NCI-H128 (cell line): Measurements from ENCODE around the gene SDK1.
A peak's percentile ranks its signal among the peaks of the same experiment; 100 is the strongest.

Experiments used
- DNase-seq: peaks from one replicate; lab custom pipeline; 2025; ENCODE audit not compliant: unreplicated experiment; lab: John Stamatoyannopoulos, UW

Gene SDK1

DNA sequence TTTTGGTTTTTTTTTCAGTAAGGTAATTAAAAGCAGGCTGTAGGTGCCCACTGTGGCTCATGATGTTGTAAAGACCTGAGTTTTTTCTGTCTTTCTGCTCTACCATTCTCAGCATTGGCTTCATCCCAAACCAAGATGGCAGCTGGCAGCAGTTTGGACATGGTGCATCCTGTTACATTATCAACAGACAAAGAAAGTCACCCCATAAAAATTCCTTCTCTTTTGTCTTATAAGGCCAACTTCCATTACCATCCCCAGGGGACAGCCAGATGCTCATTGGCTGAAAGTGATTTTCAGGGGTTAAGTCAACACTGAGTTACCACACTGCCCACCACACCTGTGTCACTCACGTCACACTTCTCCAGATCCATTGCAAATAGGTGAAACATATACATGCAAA lies 558.4 kb downstream of the SDK1 start:
- no peak for DNase-seq

DNA sequence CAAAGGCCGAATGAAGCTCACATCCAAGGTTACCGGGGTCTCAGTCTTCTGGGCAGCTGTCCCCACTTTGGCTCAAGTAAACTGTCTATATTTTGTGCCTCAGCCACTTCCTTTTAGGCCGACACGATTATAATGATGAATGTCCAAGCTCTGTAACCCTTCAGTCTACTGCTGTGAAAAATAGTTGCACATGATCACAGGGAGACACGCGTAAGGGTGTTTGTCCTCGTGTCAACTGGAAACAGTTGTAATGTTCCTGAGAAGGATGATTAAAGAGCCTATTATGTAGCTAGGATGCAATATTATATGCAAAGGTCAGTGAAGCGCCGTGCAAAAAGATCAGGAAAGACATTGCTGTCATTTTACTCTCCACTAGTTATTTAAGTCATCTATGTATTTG lies 559.9 kb downstream of the SDK1 start:
- DNase-seq = no peak

DNA sequence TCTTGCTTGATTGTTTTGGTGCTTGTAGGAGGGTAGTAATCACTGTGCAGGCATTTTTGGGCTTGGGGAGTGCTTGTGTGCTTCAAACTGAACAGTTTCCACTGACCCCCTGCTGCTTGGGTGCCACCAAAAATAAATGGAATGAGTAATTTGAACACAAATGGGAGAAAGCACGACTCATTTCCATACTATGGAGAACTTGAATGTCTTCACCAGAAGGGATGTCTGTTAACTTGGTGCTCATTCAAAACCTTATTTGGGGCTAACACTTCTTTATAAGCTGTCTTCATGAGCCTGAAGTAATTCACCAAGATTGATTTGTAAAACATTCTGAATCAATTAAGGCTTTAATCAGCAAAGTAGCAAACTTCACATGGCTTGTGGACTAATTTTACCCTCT lies 560.3 kb downstream of the SDK1 start:
- no peak for DNase-seq

DNA sequence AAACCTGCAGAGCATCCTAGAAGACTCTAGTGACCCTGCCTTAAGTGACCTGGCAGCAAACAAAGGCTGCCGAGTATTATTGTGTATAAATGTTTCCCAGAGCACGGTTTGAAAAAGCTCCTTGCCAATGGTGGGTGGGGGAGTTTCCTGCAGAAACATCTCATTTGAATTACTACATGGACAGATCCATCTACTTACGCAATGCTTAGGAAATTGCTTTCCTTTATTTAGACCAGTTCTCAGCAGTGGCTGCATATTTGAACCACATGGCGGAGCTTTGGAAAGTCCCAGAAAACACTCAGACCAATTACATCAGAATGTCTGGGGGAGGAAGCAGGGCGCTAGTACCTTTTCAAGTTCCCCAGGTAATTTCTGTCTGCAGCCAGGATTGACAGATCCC lies 560.9 kb downstream of the SDK1 start:
- no peak for DNase-seq

DNA sequence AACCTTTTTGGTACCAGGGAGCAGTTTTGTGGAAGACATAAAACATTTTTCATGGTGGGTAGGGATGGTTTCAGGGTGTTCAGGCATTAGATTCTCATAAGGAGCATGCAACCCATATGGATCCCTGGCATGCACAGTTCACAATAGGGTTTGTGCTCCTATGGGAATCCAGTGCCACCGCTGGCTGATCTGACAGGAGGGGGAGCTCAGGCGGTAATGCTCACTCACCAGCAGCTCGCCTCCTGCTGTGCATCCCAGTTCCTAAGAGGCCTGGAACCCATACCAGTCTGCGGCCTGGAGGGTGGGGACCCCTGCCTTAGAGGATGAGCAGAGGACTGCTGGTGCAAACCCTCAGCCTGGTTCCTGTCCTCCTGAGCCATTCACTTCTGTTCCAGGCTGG lies 561.7 kb downstream of the SDK1 start:
- no peak for DNase-seq

DNA sequence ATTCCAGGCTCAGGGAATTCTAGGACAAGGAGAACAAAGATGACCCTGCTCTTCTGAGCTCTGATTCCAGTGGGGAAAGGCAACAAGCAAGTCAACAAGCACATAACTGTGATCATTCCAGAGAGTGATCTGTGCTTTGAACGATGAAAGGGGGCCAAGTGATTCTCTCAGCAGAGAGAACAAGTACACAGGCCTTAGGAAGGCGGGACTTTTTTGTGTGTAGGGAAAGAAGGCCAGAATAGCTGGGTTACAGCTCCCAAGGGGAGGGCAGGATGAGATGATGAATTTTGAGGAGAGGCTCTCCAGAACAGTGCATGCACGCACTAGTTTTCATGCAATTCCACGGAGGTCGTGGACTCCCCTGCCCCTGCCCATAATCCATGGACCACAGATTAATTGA lies 565.2 kb downstream of the SDK1 start:
- no peak for DNase-seq

DNA sequence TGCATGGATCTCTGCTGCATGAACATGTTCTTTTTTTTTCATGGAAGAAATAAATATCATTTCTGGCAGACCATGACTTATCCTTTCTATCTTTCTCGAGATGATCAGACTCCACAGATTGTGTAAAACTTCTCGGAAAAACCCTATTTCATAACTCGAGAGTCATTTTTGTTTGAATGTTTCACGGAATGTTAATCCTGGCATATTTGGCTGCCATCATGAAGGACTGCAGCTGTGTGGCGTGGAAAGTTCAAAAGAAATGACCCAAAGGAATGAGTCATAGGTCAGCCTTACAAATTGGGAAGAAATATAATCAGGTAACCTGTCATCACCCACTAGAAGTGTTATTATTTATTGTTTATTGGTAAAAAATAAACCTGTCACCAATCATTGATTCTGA lies 566.8 kb downstream of the SDK1 start:
- DNase-seq = no peak

DNA sequence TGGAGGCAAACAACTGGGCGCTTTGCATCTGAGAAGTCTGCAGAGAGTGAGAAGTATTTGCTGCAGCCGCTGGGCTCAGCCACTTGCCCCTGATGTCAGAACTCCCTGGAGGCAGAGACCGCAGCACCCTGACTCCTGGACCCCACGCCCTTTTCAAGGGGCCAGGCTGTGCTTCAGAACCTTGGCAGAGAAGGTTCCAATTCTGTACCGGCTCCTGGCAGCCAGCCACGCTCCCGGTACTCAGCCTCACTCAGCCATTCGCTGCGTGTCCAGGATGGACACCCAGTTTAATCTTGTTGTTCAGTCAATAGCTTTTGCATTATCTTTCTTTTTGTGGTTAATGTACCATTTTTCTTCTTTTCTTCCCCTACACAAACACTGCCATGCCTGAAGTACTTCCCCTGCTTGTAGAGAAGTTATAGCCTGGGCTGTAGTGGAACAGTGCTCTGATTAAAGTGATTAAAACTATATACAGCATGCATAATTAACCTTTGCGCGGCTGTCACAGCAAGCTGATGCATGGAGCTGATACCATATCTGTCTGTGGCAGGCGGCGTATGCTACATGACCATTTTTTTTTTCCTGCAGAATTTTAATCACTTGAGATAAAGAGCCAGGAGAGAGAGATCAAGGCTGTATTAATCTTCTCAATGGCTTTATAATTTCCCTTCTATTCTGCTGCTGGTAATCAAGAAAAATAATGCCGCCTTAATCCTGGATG lies 578.5 kb downstream of the SDK1 start:
- DNase-seq = peak; percentile 23

DNA sequence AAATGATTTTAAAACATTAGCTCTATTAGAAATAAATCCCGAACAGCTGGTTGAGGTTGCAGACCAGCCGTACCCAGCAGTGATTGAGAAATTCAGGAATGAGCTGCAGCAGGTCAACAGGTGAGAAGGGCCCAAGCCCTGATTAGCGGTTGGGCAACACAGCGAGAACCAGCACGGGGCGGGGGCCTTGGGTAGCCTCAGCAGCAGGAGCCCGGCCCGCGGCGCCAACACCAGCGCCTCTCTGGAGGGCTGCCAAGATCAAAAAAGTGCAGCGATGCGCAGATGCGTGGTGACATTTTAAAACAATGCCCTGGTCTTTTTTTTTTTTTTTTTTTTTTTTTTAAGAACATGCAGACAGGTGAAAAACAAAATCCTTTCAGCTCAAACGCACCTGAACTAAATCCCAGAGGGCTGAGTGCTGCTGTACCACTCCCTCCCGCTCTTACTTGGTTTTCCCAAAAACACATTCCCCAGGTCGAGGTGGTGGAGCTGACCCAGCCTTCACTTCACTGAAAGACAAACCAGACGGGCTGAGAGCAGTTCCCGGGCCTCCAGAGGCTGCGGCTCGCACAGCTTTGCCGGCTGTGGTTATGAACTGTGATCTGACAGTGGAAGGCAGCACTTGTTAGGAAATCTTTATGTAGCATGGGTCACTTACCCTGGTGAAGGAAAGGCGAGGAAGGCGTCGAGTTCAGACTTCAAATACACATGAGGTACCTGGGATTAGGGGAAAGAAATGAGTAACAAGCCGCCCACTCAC lies 579.4 kb downstream of the SDK1 start:
- DNase-seq = peak; percentile 55

DNA sequence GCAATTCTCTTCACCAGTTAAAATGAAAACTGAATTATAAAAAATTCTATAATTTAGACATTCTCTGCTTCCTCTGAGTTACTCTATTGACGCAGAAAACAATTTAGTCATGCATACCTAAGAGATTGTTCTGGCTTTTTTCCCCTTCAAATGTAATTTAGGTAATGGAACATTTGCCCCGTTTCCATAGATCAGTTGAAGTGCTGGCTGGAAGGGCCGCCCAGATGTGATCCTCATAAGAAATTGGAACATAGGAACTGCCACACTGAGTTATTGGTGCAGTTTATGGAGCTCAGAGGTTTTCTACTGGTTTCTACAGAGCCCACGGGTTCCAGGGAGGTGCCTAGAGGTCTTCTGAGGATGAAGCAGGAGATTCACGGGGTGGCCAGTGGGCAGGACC lies 581.7 kb downstream of the SDK1 start:
- DNase-seq = no peak

DNA sequence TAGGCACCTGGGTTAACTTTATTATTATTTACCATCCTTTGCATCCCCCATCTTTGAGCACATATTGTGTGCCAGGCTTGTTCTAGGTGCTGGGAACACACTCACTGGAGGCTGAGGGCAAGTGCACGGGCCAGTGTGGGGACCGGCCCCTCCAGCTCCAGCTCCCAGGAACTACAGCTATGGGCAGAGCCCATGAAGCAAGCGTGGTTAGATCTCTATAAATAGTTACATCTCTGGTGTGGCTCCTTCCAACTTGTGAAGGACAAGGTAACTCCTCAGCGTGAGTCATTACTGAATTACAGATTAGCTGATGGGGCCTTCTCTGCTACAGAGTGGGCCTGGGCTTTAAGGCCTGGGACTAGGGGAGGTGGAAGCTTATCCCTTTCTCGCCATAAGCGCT lies 583.5 kb downstream of the SDK1 start:
- DNase-seq = no peak

DNA sequence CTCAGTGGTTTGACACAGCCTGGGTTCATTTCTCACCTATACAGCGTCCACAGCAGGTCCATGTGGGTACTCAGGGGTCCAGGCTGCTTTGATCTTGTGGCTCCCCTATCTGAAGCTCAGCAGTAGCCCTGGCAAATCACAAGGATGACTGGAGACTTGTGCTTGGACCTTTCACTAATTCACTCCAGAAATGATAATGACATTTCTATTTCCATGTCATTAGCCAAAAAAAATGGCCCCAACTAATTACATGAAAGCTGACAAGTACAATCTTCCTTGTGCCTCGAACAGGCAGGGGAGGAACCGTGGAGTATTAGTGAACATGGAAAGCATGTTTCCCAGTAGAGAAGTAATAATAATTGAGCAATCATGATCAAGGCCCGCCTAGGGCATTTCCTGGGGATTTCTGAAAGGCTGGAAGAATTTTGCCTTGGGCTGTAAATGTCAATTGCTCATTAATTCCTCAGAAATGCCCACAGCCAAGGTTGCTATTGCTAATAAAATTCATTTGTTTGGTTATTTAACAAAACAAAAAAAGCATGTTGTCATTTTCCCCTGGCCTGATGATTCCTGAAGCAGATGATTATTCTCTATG lies 586.1 kb downstream of the SDK1 start:
- DNase-seq = no peak

DNA sequence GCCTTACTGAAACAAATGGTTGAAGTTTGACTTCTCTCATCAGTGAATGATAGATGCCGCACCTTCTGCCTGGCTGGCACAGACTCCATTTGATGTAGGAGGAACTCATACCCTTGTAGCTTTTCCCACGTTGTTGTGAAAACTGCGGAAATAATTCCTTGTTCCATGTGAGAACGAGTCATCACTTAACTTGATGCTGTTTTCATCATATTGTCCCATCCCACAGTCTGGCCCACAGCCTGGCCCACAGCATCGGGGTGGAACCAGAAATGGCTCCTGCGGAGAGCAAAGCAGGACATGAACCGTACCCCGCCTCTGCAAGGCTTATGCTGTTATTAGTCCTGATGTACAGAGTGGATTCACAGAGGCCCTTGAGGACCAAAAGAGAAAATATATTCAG lies 587.0 kb downstream of the SDK1 start:
- DNase-seq = no peak

DNA sequence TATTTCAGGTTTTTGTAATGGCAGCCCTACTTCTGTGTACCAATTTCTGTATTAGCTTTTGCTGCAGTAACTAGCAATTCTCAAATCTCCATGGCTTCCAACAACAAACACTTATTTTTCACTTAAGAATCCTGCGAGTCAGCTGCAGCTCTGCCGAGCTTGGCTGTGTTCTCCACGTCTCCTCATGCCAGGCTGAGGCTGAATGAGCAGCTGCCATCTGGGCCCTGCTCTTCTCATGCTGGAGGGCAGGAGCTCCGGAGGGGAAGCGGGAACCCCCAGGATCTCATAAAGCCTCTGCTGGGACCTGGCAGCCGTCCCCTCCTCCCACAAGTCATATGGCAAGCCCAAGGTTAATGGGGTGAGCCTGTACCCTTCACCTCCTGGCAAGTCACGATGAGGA lies 591.1 kb downstream of the SDK1 start:
- DNase-seq = no peak

DNA sequence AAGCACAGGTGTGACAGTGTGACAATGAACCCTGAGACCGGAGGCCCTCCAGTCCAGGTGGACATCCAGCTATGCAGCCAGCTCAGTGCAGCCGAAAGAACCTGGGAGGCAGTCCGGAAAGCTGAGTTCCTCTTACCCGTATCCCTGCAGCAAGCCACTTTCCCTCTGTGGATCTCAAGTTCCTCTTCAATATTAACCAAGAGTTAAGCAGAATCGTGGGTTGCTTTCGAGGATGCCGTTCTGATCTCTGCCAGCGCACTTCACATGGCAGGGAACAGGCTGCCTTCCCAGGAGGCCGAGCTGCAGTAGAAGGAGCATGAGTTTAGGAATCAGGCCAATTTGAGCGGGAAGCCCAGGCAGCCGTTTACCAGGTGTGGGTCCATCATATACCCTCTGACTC lies 591.6 kb downstream of the SDK1 start:
- no peak for DNase-seq

DNA sequence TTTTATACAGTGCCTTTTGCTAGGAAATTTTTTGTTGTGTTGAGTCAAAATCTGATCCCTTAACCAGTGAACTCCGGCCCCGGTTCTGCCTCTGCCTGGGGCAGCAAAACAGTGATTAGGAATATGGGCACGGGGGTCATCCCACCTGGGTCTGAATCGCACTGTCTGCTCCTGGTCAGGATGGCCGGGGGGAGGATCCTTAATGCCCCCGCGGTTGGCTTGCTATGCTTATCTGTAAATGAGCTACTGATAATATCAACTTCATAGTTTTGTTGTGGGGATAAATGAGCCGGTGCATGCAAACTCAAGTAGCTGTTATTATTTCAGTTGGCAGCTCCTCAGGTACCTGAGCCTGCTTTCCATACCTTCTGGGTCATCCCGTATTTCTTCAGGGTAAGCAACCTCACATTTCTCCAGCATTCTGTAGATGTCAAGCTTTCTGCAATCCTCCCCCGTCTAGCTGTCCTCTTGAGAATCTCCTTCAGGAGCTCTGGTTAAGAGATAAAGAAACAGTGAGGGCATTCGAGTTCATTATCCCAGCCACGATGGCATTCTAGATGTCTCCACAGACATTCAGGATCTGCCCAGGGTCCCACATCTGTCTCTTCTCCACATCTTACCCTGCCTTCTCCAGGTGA lies 592.2 kb downstream of the SDK1 start:
- no peak for DNase-seq

DNA sequence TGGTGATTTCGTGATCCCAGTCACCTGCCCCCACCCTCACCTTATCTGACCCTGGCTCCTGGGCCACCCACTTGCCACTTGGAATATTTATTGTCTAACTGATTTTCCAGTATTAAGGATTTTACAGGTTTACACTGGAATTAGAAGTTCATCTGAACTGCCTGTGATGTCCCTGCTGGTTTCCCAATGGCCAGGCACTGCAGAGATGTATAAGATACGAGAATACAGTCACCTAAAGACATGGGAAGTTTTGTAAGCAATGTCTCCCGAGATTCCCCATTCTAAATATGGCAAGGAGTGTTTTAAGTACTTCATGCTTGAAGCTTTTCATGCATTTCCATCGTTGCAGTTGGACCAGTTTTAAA lies 592.7 kb downstream of the SDK1 start:
- no peak for DNase-seq

DNA sequence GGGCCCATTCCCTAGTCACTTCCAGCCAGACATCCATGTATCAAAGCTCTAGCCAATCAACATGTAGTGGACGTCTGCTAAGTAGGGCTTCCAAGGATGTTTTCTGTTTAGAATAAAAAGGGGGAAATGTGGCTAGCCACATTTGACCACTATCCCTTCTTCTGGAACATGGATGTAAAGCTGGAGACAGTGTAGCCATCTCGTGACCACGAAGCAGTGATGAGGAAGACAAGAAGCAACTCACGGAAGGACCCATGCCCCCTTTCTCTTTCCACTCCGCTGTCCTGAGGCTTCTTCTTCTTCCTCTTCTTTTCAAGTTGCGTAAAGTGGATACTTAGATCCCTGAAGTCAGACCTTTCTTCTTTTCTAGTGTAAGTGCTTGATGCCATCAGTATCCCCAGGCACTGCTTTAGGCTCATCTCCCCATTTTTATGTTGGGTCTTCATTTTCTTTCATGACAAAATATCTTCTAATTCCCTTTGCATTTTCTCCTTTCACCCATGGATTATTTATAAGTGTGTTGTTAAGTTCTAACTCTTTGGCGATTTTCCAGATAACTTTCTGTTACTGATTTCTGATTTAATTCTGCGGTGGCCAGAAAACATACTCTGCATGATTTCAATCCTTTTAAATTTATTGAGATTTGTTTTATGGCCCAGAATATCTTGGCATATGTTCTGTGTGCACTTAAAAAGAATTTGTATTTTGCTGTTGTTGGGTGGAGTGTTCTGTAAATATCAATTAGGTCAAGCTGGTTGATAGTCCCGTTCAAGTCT lies 594.5 kb downstream of the SDK1 start:
- no peak for DNase-seq

DNA sequence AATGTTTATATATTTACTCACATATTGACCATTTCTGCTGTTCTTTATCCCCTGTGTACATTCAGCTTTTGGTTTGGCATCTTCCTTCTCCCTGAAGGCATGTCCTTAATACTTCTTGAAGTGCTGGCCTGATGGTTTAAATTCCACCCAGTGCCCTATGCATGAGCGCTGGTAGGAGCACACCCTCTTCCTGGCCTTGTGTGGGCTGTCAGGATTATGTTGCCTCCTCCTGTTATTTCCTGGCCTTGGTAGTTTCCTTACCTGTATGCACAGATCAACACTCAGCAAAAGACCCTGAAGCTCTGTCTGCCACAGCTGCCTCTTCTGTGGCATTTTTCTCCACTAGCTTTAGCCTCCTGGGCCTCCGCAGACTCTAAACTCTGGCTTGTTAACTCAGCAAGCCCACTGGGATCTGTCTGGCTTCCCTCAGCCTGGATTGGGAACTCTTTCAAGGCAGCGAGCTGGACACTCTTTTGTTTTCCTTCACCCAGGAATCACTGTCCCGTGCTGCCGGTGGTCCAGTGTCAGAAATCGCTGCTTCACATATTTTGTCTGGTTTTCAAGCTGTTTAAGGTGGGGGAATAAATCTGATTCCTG lies 595.2 kb downstream of the SDK1 start:
- DNase-seq = no peak

DNA sequence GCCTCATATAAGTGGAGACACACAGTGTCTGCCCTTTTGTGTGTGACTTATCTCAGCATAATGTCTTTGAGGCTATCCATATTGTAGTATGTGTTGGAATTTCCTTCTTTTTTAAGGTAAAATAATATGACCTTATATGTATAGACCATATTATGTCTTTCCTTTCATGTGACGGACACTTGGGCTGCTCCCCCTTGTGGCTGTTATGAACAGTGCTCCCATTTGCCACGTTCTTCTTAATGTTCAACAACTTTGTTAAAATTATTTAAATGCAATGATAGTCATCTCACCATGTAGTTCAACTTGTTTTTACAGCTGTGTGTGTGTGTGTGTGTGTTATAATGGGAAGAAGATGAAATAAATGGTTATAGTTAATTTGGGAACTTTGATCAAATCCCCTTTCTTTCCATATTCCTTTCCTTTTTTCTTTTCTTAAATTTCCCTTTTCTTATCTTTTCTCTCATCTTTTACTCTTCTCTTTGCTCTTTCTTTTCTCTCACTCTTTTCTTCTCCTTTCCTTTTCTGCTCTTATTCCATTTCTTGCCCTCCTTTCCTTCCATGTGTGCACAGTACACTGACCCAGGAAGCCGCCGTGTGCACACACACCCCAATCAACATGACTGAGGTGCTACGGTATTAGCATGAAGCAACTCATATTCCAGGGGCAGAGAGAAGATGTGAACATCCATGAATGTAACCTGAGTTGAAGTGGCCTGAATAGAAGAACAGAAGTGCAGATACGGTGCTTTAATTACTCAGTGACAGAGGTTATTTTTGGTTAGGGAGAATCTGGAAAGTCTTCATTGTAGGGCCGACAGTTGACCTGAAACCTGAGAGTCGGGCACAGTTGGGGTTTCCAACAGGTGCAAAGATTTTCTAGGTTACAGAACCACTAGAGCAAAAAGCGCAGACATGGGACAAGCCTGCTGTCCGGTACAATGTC lies 596.6 kb downstream of the SDK1 start:
- peak; percentile 44 for DNase-seq
